ENCODE data around the gene IMPG2.

DNA sequence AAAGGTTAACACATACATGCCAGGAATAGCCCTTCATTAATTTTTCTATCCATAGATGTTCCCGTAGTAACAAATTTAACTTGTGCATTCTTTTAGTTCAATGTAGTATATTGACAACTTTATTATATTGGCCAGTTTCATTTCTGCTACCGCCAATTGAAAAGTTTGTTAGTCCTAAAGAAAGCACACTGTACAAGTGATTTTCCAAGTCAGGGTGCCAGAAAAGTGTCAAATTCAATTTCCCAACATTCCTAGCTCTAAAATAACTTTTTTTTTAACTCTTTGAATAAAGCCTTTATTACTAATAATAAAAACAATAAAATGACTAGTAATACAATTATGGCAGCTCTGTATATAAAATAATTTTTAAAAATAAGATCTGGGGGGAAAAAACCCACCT, 68.9 kb downstream of the IMPG2 start:
- TF ChIP-seq, protein P1, sequence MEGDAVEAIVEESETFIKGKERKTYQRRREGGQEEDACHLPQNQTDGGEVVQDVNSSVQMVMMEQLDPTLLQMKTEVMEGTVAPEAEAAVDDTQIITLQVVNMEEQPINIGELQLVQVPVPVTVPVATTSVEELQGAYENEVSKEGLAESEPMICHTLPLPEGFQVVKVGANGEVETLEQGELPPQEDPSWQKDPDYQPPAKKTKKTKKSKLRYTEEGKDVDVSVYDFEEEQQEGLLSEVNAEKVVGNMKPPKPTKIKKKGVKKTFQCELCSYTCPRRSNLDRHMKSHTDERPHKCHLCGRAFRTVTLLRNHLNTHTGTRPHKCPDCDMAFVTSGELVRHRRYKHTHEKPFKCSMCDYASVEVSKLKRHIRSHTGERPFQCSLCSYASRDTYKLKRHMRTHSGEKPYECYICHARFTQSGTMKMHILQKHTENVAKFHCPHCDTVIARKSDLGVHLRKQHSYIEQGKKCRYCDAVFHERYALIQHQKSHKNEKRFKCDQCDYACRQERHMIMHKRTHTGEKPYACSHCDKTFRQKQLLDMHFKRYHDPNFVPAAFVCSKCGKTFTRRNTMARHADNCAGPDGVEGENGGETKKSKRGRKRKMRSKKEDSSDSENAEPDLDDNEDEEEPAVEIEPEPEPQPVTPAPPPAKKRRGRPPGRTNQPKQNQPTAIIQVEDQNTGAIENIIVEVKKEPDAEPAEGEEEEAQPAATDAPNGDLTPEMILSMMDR (conservative IDR thresholded peaks at IDR 0.05; ENCODE audit: low read depth, low read length), result no peak
- no peak for TF ChIP-seq EZH2 (IDR thresholded peaks at IDR 0.05; ENCODE audit: borderline replicate concordance, low read depth, low read length, poor library complexity, severe bottlenecking)

Data from A673 (cell line).